Esophagus (tissue), 2 donors: ENCODE measurements around the gene TNPO2. TPM values are rescaled to one million over a fixed set of nuclear protein-coding genes. Genes with fewer than 3 reads are reported as not detected.
"Not testable (repeated sequence)": the region's sequence is repeated elsewhere in the genome, so short reads cannot be mapped to it uniquely, and the experiment has no call there.

Experiments used
- H3K27ac ChIP-seq, 2 donors: one replicate each; pipeline ENCODE4 v1.5.1; 2013; ENCODE audit warnings: low read depth in 2 of 2, mild to moderate bottlenecking in 2 of 2, inconsistent platforms in 1 of 2, low read length in 1 of 2, moderate library complexity in 1 of 2
- H3K27me3 ChIP-seq, 2 donors: one replicate each; pipeline ENCODE4 v1.6.1; 2013; ENCODE audit warnings: low read length in 2 of 2, control low read depth in 1 of 2, mild to moderate bottlenecking in 1 of 2; ENCODE audit not compliant: insufficient read depth in 2 of 2, control insufficient read depth in 1 of 2
- H3K36me3 ChIP-seq, 2 donors: one replicate each; pipeline ENCODE4 v1.6.1; 2013; ENCODE audit warnings: low read length in 1 of 2; ENCODE audit not compliant: control insufficient read depth in 2 of 2, insufficient read depth in 2 of 2
- H3K4me1 ChIP-seq, 2 donors: one replicate each; pipeline ENCODE4 v1.6.1; 2013; ENCODE audit warnings: low read length in 1 of 2; ENCODE audit not compliant: control insufficient read depth in 2 of 2, insufficient read depth in 2 of 2
- H3K4me3 ChIP-seq, 2 donors: one replicate each; pipeline ENCODE4 v1.5.1; 2013; ENCODE audit warnings: low read length in 2 of 2, mild to moderate bottlenecking in 2 of 2, low read depth in 1 of 2, moderate library complexity in 1 of 2
- H3K9me3 ChIP-seq, 2 donors: one replicate each; pipeline ENCODE4 v1.6.1; 2013; ENCODE audit warnings: mild to moderate bottlenecking in 2 of 2, low read depth in 1 of 2, low read length in 1 of 2, moderate library complexity in 1 of 2; ENCODE audit not compliant: control insufficient read depth in 2 of 2, insufficient read depth in 1 of 2
- WGBS, 2 donors: extraction: QIAGEN DNeasy Blood & Tissue Kit; methylation state at CpG; one replicate each; pipeline ENCODE4 v1.1.7; 2013; 5-methylcytosine and 5-hydroxymethylcytosine counted together
- polyA plus RNA-seq, 2 donors: library from polyadenylated mRNA; stranded (reverse); fragments of 200-250 nt; gene quantifications; one replicate each; pipeline ENCODE4 v1.2.3, GENCODE V29; 2013
- donor health status: healthy with polysubstance abuse.
- donor health status: Bipolar disorder and iron deficiency.

TNPO2 gene
- polyA plus RNA-seq, 2 donors, result 29.7 to 37.2 TPM

GRCh38 chr19:12725612-12726011, 1.9 kb upstream of the TNPO2 start:
- H3K9me3 ChIP-seq, H3K27ac ChIP-seq, H3K27me3 ChIP-seq, H3K4me3 ChIP-seq, H3K4me1 ChIP-seq: not testable (repeated sequence)
- 94 to 95% methylated on average over 10 of the region's 10 CpGs for WGBS, 2 donors
- H3K36me3 ChIP-seq, result peaks cover 4 to 19% of the 10 kb centered on the region in 2 donors

GRCh38 chr19:12723381-12723640, 421 bp downstream of the TNPO2 start:
- peaks cover 0 to 12% of the 10 kb centered on the region in 2 donors for H3K36me3 ChIP-seq
- peak overlapping the region; percentile 51 to 83 for H3K4me3 ChIP-seq
- peaks cover 0 to 8% of the 10 kb centered on the region in 2 donors for H3K4me1 ChIP-seq
- peak overlapping the region; percentile 71 to 98 for H3K27ac ChIP-seq
- WGBS, 2 donors, result 0 to 1% methylated on average over 7 of the region's 7 CpGs
- H3K27me3 ChIP-seq, result no peaks in the 10 kb centered on the region
- no peaks in the 10 kb centered on the region for H3K9me3 ChIP-seq

GRCh38 chr19:12722566-12723380, 959 bp downstream of the TNPO2 start:
- H3K27ac ChIP-seq, result peak overlapping the region; percentile 93 to 98
- peaks cover 0 to 8% of the 10 kb centered on the region in 2 donors for H3K4me1 ChIP-seq
- WGBS, 2 donors, result 1% methylated on average over 29 to 32 of the region's 32 CpGs
- H3K27me3 ChIP-seq, result no peaks in the 10 kb centered on the region
- peaks cover 0 to 10% of the 10 kb centered on the region in 2 donors for H3K36me3 ChIP-seq
- peak overlapping the region; percentile 63 to 83 for H3K4me3 ChIP-seq
- no peaks in the 10 kb centered on the region for H3K9me3 ChIP-seq

DNA sequence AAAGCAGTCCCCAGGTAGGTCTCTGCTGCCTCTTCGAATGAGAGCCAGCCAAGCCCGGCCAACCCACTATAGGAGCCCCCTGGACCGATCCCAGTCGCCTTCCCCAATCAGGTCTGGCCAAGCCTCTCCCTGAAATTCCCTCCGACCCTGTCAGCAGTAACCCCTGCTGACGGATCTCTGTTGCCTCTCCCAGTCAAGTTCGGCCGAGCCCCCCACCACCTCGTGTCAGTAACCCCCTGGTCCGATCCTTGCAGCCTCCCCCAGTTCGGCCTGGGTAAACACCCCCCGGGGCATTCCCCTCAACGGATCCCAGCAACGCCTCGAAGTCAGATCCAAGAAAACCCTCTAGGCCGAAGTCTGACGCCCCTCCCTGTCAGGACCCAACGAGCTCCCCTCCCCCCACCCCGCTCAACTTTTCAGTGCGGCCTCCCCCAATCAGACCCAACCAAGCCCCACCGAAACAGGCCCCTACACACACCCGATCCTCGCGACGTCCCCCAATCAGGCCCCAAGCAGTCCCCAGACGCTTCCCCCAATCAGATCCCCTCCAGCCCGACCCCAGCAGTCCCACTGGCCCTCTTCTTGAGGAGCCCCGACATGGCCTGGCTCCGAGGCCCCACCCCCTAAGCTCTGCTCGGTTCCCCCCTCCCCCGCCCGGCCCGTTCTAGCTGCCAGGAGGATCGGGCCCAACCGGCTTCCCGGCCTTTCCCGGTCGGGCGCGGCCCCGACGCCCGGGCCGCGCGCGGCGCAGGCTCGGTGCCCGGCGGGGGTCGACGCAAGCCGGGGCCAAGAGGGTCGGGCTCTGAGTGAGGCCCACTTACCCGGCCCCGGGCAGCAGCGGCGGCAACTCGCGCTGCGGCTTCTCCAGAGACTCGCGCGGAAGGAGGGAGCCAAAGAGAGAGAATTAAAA, 1.8 kb downstream of the TNPO2 start:
- H3K36me3 ChIP-seq, result peaks cover 0 to 8% of the 10 kb centered on the region in 2 donors
- H3K27me3 ChIP-seq, result no peaks in the 10 kb centered on the region
- peaks cover 0 to 8% of the 10 kb centered on the region in 2 donors for H3K4me1 ChIP-seq
- H3K9me3 ChIP-seq, result no peaks in the 10 kb centered on the region
- peak overlapping the region; percentile 63 to 83 for H3K4me3 ChIP-seq
- peak overlapping the region; percentile 93 to 98 for H3K27ac ChIP-seq
- WGBS, 2 donors, result 1% methylated on average over 60 to 65 of the region's 65 CpGs

DNA sequence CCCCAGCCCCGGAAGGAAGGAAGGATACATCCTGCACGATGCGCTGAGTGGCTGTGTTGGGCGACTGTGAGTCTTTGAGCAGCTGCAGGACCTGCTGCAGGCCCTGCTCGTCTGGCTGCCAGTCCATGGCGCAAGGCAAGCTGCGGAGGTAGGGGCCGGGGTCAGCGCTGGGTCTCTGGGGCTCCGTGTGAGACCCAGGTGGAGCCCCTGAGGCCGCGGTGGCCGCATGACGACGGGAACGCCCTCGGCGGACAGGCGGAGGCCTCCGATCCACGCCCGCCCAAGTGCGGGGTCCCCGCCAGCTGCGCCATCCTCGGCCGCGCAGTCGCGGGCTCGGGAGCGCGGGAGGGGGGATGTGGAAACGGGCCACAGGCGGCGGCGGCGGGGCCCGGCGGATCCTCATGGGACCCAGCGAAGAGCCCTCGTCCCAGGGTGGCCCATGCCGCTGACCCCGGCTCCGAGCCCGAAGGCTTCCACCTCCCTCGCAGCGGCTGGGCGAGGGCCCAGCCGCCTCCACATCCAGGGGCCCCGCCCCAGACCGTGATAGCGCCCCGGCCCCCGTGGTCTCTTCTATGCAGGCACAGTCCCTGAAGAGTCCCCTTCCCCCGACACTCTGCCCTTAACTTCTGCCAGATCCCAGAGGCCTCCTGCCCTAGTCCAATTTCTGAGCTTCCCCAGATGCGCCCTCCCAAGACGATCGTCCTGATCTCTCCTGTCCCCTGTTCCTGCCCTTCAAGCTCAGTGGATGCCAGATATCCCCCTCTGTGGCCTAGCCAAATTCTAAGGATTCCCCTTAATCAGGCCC, 2.7 kb downstream of the TNPO2 start:
- H3K27me3 ChIP-seq, result no peaks in the 10 kb centered on the region
- peak overlapping the region; percentile 63 to 83 for H3K4me3 ChIP-seq
- peaks cover 0 to 8% of the 10 kb centered on the region in 2 donors for H3K4me1 ChIP-seq
- peaks cover 0 to 11% of the 10 kb centered on the region in 2 donors for H3K36me3 ChIP-seq
- no peaks in the 10 kb centered on the region for H3K9me3 ChIP-seq
- peak overlapping the region; percentile 93 to 98 for H3K27ac ChIP-seq
- WGBS, 2 donors, result 3 to 5% methylated on average over 45 to 59 of the region's 59 CpGs

- peaks cover 0 to 8% of the 10 kb centered on the region in 2 donors for H3K4me1 ChIP-seq
- H3K36me3 ChIP-seq, result peaks cover 0 to 15% of the 10 kb centered on the region in 2 donors
- H3K4me3 ChIP-seq, result no peak overlapping the region
- 80 to 91% methylated on average over 10 of the region's 10 CpGs for WGBS, 2 donors
- no peaks in the 10 kb centered on the region for H3K27me3 ChIP-seq
- no peaks in the 10 kb centered on the region for H3K9me3 ChIP-seq
- no peak overlapping the region for H3K27ac ChIP-seq
These were observed 3.4 kb downstream of the TNPO2 start for GRCh38 chr19:12720296-12720695.

- Histone ChIP-seq H3K36me3 (peaks cover 14 to 37% of the 10 kb centered on the region in 2 donors), H3K4me1 (peaks cover 0 to 7% of the 10 kb centered on the region in 2 donors), H3K27ac (no peak overlapping the region), H3K27me3 (no peaks in the 10 kb centered on the region), H3K4me3 (no peak overlapping the region), H3K9me3 (no peaks in the 10 kb centered on the region)
- WGBS, 2 donors, result 96 to 99% methylated on average over 3 of the region's 3 CpGs
These were observed 7.8 kb downstream of the TNPO2 start for GRCh38 chr19:12715929-12716328.

GRCh38 chr19:12715102-12715501, 8.6 kb downstream of the TNPO2 start:
- Histone ChIP-seq H3K36me3 (peaks cover 17 to 42% of the 10 kb centered on the region in 2 donors), H3K27ac (no peak overlapping the region), H3K4me1 (peaks cover 0 to 4% of the 10 kb centered on the region in 2 donors), H3K27me3 (no peaks in the 10 kb centered on the region), H3K9me3 (no peaks in the 10 kb centered on the region), H3K4me3 (no peak overlapping the region)
- 94 to 95% methylated on average over 15 of the region's 15 CpGs for WGBS, 2 donors

DNA sequence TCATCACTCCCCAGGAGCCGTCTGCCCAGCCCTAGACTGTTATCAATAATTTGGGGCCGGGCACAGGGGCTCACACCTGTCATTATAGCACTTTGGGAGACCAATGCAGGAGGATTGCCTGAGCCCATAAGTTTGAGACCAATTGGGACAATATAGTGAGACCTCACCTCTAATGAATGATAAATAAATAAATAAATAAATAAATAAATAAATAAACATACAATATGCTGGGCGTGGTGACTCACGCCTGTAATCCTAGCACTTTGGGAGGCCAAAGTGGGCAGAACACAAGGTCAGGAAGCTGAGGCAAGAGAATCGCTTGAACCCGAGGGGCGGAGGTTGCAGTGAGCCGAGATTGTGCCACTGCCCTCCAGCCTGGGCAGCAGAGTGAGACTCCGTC, 10.4 kb downstream of the TNPO2 start:
- H3K4me1 ChIP-seq, H3K27me3 ChIP-seq, H3K4me3 ChIP-seq, H3K9me3 ChIP-seq, H3K27ac ChIP-seq: not testable (repeated sequence)
- peaks cover 19 to 42% of the 10 kb centered on the region in 2 donors for H3K36me3 ChIP-seq
- WGBS, 2 donors, result 90 to 95% methylated on average over 9 of the region's 9 CpGs
